Hepatocyte (in vitro differentiated cells): ENCODE results near the gene GJD3.

ENCODE experiments used
- EZH2 ChIP-seq: fragments of 200-600 bp; sonication (generic); IDR thresholded peaks from 2 replicates; pipeline ENCODE4 v1.6.1; 2016; ENCODE audit warnings: antibody characterized with exemption, mild to moderate bottlenecking, borderline replicate concordance
- EZH2phosphoT487 ChIP-seq: fragments of 200-600 bp; sonication (generic); IDR thresholded peaks from one replicate; pipeline ENCODE4 v1.6.1; 2018; ENCODE audit warnings: antibody characterized with exemption, mild to moderate bottlenecking, low read depth, moderate library complexity; ENCODE audit not compliant: unreplicated experiment, severe bottlenecking
- TF ChIP-seq, protein P1 (sequence below): fragments of 200-600 bp; sonication (generic); IDR thresholded peaks from 2 replicates; pipeline ENCODE4 v1.5.1; 2016; ENCODE audit warnings: antibody characterized with exemption, mild to moderate bottlenecking; ENCODE audit not compliant: poor library complexity

DNA sequence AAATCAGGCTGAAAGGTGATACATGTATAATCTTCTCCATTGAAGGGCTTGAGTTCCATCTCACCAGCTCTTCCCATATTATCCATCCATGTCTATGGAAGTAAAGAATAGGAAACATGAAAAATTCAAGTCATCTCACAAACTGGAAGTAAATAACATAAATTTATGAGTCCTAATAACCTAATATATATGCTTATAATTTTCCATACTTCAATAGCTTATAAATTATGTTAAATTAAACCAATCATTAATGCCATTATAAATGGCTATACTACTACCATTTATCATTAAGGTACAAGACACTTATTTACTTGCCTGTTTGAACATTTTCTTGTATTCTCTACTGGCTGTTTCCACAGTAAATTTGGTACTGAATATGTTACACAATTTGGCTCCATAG, 48.3 kb upstream of the GJD3 start:
- TF ChIP-seq, protein P1, sequence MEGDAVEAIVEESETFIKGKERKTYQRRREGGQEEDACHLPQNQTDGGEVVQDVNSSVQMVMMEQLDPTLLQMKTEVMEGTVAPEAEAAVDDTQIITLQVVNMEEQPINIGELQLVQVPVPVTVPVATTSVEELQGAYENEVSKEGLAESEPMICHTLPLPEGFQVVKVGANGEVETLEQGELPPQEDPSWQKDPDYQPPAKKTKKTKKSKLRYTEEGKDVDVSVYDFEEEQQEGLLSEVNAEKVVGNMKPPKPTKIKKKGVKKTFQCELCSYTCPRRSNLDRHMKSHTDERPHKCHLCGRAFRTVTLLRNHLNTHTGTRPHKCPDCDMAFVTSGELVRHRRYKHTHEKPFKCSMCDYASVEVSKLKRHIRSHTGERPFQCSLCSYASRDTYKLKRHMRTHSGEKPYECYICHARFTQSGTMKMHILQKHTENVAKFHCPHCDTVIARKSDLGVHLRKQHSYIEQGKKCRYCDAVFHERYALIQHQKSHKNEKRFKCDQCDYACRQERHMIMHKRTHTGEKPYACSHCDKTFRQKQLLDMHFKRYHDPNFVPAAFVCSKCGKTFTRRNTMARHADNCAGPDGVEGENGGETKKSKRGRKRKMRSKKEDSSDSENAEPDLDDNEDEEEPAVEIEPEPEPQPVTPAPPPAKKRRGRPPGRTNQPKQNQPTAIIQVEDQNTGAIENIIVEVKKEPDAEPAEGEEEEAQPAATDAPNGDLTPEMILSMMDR, result no peak
- no peak for TF ChIP-seq EZH2phosphoT487
- no peak for TF ChIP-seq EZH2
